ELR (cell line): ENCODE measurements around the gene RARRES2.
A peak's percentile ranks its signal among the peaks of the same experiment; 100 is the strongest.
"Not testable (repeated sequence)": the region's sequence is repeated elsewhere in the genome, so short reads cannot be mapped to it uniquely, and the experiment has no call there.

ENCODE experiments used
- DNase-seq: peaks from one replicate; pipeline ENCODE4 v3.0.0-alpha.2; 2015; ENCODE audit warnings: low read depth

The RARRES2 gene

GRCh38 chr7:150341263-150342120 is at the start of gene RARRES2:
Gene RARRES2, minus strand, starts transcription at chr7:150341629. Its CDS starts 1,020 bp downstream, at chr7:150340609.
- no peak for DNase-seq

GRCh38 chr7:150390205-150390604 is 48.8 kb upstream of the RARRES2 start:
- peak; percentile 80 for DNase-seq

- no peak for DNase-seq
Observed at GRCh38 chr7:150389532-150389816, 48.0 kb upstream of the RARRES2 start.

- no peak for DNase-seq
Observed at GRCh38 chr7:150388709-150389531, 47.5 kb upstream of the RARRES2 start.

GRCh38 chr7:150388306-150388705 is 46.9 kb upstream of the RARRES2 start:
- no peak for DNase-seq

- not testable (repeated sequence) for DNase-seq
Observed at GRCh38 chr7:150385884-150386283, 44.5 kb upstream of the RARRES2 start.

- DNase-seq, result no peak
Observed at GRCh38 chr7:150385302-150385723, 43.9 kb upstream of the RARRES2 start.

GRCh38 chr7:150384406-150385301 is 43.2 kb upstream of the RARRES2 start:
- DNase-seq, result no peak

- DNase-seq, result no peak
Observed at GRCh38 chr7:150383710-150384397, 42.4 kb upstream of the RARRES2 start.

- no peak for DNase-seq
Observed at GRCh38 chr7:150382844-150383225, 41.4 kb upstream of the RARRES2 start.

GRCh38 chr7:150382123-150382843 is 40.9 kb upstream of the RARRES2 start:
- DNase-seq, result no peak

- no peak for DNase-seq
Observed at GRCh38 chr7:150381785-150382122, 40.3 kb upstream of the RARRES2 start.

GRCh38 chr7:150381096-150381495 is 39.7 kb upstream of the RARRES2 start:
- DNase-seq, result no peak

GRCh38 chr7:150380463-150380862 is 39.0 kb upstream of the RARRES2 start:
- DNase-seq, result no peak

GRCh38 chr7:150379441-150380379 is 38.3 kb upstream of the RARRES2 start:
- peak; percentile 40 for DNase-seq

GRCh38 chr7:150378853-150379440 is 37.5 kb upstream of the RARRES2 start, which contains the start of gene ZNF775:
Gene ZNF775, plus strand, starts transcription at chr7:150379330. Its CDS starts 9,141 bp downstream, at chr7:150388471.
- peak; percentile 93 for DNase-seq

GRCh38 chr7:150378115-150378852 is 36.9 kb upstream of the RARRES2 start:
- peak; percentile 79 for DNase-seq

- DNase-seq, result no peak
Observed at GRCh38 chr7:150377635-150378034, 36.2 kb upstream of the RARRES2 start.

- no peak for DNase-seq
Observed at GRCh38 chr7:150377196-150377595, 35.8 kb upstream of the RARRES2 start.
